ENCODE measurements around the gene CTPS1.
A peak's percentile ranks its signal among the peaks of the same experiment; 100 is the strongest.

The CTPS1 gene

GRCh38 chr1:40969445-40969844 is 10.1 kb upstream of the CTPS1 start:
- no peak for DNase-seq

DNA sequence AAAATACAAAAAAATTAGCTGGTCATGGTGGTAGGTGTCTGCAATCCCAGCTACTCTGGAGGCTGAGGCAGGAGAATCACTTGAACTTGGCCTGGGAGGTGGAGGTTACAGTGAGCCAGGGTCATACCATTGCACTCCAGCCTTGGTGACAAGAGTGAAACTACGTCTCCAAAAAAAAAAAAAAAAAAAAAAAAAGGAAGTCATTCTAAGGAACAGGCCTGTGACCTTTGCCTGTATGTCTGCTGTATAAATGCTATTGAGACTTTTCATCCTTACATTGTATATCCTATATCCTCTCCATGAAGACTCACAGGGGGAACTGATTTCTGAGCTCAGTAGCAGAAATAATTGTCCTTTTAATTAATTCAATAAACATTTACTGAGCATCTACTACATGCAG is 7.5 kb upstream of the CTPS1 start:
- no peak for DNase-seq

GRCh38 chr1:40973912-40974311 is 5.6 kb upstream of the CTPS1 start:
- DNase-seq = no peak

- no peak for DNase-seq
These were observed 4.6 kb upstream of the CTPS1 start for GRCh38 chr1:40974945-40975344.

DNA sequence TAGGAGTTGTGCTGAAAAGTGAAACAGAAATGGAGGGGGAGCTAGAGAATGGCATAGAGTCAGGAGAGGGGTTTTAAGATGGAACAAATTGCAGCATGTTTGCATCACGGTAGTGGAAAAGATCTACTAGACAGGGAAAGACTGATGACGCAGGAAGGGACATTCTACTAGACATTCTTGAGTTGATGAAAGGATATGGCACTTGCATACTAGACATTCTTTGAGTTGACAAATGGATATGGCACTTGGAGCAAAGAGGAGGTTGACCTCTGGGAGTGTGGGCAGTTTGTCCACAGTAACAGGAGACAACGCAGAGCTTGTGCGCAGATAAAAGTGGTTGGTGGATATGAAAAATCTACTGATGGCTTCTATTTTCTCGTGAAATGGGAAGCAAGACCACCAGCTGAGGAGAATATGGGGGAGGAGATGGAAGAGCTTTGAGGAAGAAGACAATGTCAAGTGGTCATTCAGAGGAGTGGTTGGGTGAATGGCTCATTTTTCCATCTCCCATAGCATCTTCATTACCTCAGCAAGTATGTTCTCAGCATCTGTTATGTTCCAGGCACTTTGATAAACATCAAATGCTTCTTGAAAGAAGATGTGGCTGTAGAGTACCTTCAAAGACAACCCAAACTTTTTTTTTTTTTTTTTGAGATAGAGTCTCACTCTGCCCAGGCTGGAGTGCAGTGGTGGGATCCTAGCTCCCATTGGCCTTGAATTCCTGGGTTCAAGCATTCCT is 2.4 kb upstream of the CTPS1 start:
- no peak for DNase-seq

GRCh38 chr1:40977716-40978115 is 1.8 kb upstream of the CTPS1 start:
- DNase-seq = no peak

- no peak for DNase-seq
These were observed 633 bp upstream of the CTPS1 start for GRCh38 chr1:40978886-40979240.

DNA sequence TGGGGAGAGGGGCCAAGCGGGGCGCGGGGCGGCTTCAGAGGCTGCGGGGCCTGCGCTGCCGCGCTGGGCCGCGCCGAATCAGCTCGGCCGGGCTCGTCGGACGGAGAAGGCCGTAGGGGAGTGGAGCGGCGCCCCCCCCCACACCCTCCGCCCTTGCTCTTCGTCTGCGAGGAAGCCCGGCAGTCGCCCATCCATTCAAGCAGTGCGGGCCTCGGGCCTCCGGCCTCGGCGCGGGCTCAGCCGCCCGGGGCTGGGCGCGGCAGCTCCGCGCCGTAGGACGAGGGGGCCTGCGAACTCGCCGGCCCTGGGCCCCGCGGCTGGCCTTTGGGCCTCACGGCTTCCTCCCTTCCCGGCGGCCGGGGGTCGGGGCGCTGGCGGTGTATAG is 564 bp downstream of the CTPS1 start:
- no peak for DNase-seq

- DNase-seq = peak; percentile 47
These were observed 1.1 kb downstream of the CTPS1 start for GRCh38 chr1:40980453-40981121.

- no peak for DNase-seq
These were observed 2.4 kb downstream of the CTPS1 start for GRCh38 chr1:40981691-40982448.

DNA sequence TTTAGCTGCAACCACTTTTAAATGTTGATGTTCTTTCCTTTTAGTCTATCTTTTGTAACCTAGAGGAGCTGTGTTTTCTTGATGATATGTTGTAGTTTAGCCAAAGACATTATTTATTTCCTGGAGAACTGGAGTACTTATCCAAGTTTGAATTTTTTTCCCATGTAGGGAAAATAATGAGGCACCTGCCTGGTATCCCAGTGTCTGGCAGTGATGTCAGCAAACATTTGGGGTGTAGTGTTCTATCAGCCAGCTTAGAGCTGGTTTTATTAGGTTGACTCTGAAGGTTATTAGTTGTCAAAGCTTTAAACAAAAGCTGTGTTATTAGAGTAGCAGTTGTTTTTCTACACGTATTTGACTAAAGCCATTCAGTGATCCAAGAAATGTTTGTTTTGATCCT is 3.2 kb downstream of the CTPS1 start:
- no peak for DNase-seq

DNA sequence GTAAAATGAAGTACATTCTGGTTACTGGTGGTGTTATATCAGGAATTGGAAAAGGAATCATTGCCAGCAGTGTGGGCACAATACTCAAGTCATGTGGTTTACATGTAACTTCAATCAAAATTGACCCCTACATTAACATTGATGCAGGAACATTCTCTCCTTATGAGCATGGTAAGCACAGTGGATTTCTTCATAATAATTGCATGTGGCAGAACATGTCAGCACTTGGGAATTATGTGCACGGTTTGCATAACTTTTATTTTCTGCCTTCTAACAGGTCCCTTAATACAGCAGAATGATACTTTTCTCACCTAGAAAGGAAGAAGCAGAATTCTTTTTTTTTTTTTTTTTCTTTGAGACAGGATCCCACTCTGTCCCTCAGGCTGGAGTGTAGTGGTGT is 3.8 kb downstream of the CTPS1 start:
- no peak for DNase-seq

DNA sequence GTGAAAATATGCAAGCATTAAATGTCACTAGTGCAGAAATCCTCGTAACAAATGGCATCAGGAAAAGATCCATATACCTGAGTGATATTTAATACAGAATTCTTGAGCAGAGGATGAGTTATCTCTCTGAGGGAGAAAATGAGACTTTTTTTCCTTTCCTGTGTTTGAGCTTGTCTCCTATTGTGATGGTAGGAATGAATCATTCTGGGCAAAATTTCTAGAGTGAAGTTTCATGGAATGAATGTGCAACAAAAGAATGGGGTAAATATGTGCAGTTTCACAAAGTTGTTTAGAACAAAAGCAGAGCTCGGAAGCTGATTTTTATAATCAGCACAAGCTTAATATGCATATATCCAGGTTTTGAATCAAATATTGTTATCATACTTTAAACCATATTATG is 4.6 kb downstream of the CTPS1 start:
- no peak for DNase-seq

DNA sequence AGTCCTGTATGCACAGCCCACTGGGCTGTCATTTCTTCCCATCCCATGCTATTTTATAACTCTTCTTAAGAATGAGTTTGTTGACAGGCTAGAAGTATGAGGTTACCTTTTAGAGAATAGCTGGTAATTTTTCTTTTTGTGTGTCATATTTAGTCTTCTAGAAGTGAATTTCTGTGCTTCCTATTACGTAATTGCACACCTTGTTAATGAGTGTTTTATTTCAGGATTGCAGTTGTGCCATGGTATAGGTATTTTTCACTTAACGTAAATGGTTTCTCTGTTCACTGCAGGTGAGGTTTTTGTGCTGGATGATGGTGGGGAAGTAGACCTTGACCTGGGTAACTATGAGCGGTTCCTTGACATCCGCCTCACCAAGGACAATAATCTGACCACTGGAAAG is 5.0 kb downstream of the CTPS1 start:
- DNase-seq = no peak

DNA sequence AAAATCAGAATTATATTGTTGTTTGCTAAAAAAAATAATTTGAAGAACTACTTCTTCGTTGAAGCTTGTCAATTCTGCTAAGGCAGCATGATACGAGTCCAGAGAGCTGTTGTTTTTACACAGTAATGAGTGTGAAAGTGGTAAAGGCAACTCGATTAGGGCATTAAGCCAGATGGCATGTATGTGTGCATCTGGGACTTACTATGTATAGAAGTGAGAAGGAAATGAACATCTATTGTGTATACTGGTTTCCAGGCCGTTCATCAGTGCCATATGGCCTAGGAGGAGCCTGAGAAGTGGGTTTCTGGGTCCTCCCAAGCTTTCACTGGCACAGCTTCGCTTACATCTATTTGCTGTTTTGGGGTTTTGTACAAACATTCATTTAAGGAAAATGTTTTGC is 5.7 kb downstream of the CTPS1 start:
- peak; percentile 23 for DNase-seq

DNA sequence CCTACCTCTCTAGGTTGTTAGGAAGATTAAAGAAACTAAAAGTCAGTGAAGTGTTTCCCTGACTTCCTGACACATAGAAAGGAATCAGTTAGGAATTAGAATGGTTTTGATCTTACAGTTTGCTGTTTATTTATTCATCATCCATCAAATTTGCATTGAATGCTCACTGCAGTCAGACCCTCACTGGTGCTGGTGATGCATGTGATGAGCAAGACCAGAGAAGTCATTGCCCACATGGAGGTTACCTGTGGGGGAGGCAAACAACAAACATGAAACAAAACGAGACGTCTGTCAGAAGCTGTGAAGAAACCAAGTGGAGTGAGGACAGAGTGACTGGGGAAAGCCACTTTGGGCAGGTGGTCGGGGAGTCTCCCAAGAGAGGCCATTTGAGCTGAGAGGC is 6.4 kb downstream of the CTPS1 start:
- DNase-seq = no peak

GRCh38 chr1:40986328-40986783 is 6.9 kb downstream of the CTPS1 start:
- no peak for DNase-seq

- no peak for DNase-seq
These were observed 7.5 kb downstream of the CTPS1 start for GRCh38 chr1:40986956-40987355.

DNA sequence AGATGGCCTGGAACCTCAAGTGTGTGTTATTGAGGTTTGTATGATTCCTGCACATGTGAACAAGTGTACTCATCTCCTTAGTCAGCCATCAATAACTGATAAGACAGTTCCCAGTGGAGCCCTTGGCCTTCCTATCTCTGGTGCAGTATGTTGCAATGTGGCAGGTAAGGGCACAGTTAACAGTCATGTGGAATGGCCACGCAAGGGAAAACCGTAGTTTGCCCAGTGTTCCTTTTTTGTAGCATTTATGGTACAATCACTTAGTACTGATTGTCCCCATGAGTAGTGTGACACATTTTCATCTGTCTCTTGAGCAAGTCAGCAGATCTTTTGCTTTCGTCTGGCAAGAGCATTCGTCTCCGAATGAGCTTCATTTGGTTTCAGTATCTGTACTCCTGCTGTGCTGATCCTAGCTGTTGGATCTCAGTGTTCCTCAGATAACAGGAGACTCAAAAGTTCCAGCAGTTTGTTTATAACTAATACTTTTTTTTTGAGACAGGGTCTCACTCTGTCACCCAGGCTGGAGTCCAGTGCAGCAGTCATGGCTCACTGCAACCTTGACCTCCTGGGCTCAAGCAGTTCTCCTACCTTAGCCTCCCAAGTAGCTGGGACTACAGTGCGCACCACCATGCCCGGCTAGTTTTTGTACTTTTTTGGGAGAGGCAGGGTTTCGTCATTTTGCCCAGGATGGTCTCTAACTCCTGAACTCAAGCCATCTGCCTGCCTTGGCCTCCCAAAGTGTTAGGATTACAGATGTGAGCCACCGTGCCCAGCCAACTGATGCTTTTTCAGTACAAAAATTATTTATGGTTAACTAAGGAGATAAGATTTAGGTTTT is 8.2 kb downstream of the CTPS1 start:
- no peak for DNase-seq

DNA sequence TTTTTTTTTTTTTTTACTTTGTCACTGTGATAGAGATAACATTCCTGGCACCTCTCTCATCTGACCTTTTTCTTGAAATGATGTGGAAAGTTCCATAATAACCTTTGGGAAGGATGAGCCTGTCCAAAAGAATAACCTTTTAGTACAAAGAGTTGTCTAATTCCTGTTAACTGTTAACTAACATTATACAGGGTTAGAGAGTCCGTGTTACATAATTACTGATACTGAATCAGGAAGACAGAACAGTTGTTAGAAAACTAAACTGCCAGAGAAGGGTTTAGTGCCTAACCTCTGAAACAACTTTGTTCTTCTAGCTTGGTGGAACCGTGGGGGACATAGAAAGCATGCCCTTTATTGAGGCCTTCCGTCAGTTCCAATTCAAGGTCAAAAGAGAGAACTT is 8.8 kb downstream of the CTPS1 start:
- no peak for DNase-seq

GRCh38 chr1:40989066-40989465 is 9.6 kb downstream of the CTPS1 start:
- no peak for DNase-seq

DNA sequence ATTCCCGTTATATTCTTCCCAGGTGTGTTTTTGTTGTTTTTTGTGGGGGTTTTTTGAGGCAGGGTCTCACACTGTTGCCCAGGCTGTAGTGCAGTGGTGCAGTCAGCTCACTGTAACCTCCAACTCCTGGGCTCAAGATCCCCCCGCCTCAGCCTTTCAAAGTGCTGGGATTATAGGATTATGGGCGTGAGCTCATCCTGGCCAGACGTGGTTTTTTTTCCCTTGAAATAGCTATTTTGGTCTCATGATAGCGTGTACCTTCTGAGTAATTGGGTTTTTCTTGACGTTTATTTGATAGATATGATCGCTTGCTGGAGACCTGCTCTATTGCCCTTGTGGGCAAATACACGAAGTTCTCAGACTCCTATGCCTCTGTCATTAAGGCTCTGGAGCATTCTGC is 17.6 kb downstream of the CTPS1 start:
- no peak for DNase-seq

DNA sequence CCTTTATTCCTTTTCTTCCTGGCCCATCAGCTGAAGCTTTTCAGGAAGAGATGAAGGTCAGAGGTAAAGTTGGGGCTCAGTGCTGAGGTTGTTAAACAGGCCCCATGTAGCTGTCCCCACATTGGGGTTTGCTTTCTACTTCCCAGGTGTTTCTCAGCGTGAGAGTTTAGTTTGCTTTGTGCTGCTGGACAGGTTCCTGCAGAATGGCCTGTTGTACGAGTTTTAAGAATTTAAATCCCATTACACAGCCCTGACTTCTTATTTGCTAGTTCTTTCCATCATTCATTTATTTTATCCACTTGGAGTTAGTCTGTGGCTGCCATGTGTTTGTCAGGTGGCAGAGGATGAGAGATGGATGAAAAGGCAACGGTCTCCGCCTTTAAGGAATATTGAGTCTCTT is 19.2 kb downstream of the CTPS1 start:
- DNase-seq = no peak
